ENCODE measurements around the gene ITGAX.
"Not testable (repeated sequence)": the region's sequence is repeated elsewhere in the genome, so short reads cannot be mapped to it uniquely, and the experiment has no call there.

Gene ITGAX

GRCh38 chr16:31412750-31413149 lies 57.8 kb downstream of the ITGAX start:
- FAIRE-seq = no peak

DNA sequence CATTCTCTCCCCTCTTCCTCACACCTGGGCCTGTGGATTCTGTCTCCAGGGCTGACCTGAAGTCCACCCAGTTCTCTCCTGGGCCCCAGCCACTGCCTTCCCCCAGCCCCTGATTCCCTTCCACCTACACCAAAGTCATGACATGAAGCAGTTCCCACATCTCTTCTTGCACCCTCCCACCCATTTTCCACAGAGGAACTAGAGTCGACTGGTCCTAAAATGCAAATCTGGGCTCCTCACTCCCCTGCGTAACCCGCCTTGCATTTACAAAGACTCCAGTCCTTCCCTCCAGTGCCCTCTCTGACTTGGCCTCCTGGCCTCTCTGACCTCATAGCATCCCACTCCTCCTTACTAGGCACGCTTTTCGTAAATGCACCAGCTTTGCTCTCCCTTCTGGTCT lies 58.4 kb downstream of the ITGAX start:
- no peak for FAIRE-seq

- no peak for FAIRE-seq
Measured at GRCh38 chr16:31413943-31414342, 59.0 kb downstream of the ITGAX start.

- no peak for FAIRE-seq
Measured at GRCh38 chr16:31414706-31415105, 59.7 kb downstream of the ITGAX start.

DNA sequence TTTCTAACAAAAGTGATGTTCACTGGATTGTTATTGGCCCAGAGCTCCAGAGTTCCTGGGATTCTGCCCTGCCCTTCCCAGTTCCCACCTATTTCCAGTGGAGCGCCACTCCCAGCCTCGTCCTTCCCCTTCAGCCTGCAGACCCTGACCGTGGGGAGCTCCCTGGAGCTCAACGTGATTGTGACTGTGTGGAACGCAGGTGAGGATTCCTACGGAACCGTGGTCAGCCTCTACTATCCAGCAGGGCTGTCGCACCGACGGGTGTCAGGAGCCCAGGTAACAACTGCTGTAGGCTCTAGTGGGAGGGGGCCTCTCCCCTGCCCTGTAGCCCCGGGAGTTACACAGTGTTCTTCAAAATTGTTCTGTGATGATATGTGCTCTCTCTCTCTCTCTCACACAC lies 61.4 kb downstream of the ITGAX start:
- FAIRE-seq = no peak

- not testable (repeated sequence) for FAIRE-seq
Measured at GRCh38 chr16:31417036-31417435, 62.1 kb downstream of the ITGAX start.

- no peak for FAIRE-seq
Measured at GRCh38 chr16:31417916-31418315, 62.9 kb downstream of the ITGAX start.

- no peak for FAIRE-seq
Measured at GRCh38 chr16:31420037-31420436, 65.1 kb downstream of the ITGAX start.

DNA sequence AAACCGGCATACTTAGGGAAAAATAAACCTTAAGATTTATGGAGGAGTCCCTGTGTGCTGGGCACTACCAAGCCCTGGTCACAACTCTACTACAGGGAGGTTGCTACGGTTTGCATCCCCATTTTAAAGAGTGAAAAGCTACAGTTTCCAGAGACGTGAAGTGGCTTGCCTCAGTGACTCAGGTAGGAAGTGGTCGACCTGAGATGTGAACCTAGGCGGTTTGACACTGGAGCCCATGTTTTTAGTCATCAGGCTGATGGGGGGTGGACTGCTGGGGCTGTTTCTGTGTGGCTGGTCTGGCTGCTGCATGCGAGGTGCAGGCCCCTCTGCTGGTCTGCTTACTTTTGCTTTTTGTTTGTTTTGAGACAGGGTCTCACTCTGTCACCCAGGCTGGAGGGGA lies 66.6 kb downstream of the ITGAX start:
- FAIRE-seq = no peak

GRCh38 chr16:31423241-31423640 lies 68.3 kb downstream of the ITGAX start:
- no peak for FAIRE-seq

- FAIRE-seq = no peak
Measured at GRCh38 chr16:31423801-31424200, 68.8 kb downstream of the ITGAX start.

DNA sequence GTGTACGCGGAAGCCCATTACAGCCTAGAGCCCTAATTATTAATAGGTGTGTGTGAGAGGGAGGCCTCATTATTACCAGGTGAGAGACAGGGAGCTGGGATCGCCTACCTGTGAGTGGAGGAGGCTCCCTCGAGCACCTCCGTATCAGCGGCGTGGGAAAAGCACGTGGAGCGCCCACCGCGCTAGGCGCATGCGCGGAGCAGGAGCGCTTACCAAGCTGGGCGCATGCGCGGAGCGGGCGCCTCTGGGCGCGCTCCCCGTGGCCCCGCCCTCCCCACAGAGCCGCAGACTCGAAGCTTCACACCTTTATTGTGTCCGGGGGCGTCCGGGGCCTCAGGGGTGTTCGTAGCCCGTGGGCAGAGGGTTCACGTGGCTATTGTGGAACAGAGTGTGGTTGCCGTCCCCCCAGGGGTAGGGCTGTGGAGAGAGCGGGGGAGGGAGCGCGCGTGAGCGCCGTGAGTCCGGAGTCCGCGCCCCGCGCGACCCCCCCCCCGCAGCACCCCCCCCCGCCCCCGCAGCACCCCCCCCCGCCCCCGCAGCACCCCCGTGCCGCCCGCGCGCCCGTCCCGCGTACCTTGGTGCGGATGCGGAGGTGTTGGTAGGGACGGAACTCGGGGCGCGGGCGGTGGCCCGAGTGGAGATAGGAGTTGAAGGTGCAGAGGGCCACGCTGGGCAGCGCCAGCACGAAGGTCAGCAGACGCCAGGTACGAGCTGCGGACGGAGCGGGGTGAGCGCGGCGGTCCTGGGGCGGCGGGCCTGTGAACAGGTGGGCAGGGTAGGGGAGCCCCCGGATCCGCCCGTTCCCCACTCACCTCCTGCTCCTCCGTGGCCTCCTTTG lies 72.7 kb downstream of the ITGAX start:
- FAIRE-seq = no peak

GRCh38 chr16:31428279-31428597 lies 73.3 kb downstream of the ITGAX start, which contains the start of gene COX6A2:
TSS of gene COX6A2 (minus strand) at chr16:31428360. CDS start at chr16:31428325, 35 bp downstream.
- FAIRE-seq = no peak

DNA sequence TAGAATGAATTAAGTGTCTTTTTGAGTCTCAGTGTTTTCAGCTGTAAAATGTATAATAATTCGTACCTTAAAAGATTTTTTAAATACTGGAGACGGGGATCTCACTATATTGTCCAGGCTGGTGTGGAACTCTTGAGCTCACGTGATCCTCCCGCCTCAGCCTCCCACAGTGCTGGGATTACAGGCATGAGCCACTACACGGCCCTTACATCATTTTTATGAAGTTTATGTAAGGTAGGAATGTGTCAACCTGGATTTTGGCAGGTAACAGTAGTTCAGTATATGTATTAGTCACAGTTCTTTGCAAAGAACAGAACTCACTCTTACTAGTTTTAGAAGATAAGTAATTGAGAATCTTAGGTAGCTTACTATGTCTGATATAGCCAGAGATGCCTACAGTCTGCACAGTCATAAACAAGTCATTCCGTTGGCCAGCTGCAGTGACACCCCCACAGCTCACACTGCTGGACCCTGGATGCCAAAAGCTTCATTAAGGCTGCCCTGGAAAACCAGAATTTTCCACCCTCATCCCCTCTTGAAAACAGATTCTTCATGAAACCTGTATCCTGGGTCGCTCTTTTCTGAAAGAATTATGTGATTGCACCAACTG lies 73.8 kb downstream of the ITGAX start:
- FAIRE-seq = no peak

DNA sequence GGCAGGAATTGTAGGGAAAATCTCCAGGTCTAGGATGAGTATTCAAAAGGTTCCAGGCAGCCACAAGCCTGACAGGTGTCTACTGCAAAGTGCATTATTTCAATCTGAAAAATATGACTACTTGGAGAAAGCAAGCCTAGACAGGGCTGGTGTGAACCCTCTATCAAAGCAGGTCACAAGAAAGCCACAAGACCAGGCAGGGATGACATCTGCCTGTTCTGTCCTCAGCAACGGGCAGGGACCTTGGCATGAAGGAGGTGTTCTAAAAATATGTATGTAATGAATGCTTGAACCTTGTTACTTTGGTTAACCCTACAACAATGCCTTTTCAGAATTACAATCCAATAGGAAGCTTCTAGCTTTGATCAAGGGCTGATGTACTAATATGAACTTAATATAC lies 74.3 kb downstream of the ITGAX start:
- FAIRE-seq = no peak

DNA sequence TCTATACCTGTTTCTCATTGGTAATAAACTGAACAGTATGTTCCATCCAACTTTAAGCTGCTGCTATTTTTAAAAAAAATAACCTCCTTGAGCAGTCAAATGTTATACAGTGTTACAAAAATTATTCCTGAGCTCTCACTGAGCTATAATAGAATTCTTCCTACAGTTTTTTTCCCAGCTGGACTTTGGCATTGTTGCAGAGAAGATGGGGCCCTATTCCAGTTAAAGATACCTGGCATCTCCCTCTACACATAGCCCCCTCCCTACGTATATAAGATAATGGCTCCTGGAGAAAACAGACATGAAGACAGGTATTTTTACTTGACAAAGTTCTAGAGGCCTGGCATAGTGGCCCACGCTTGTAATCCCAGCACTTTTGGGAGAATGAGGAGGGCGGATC lies 74.8 kb downstream of the ITGAX start:
- FAIRE-seq = no peak

GRCh38 chr16:31430380-31431052 lies 75.5 kb downstream of the ITGAX start:
- FAIRE-seq = no peak
